Endodermal cell (in vitro differentiated cells): ENCODE data around the gene PPIL3. TPM values are rescaled to one million over a fixed set of nuclear protein-coding genes. Genes with fewer than 3 reads are reported as not detected.

Experiments used
- DNase-seq: peaks from one replicate; pipeline ENCODE4 v3.0.0-alpha.2; 2017
- H3K27ac ChIP-seq: 2 replicates; pipeline ENCODE4 v1.5.1; 2013; ENCODE audit warnings: mild to moderate bottlenecking, low read depth, low read length, moderate library complexity
- H3K27me3 ChIP-seq: 2 replicates; pipeline ENCODE4 v1.6.1; 2013; ENCODE audit warnings: mild to moderate bottlenecking, low read length, moderate library complexity; ENCODE audit not compliant: insufficient read depth, control insufficient read depth, poor library complexity, severe bottlenecking
- H3K36me3 ChIP-seq: 2 replicates; pipeline ENCODE4 v1.7.0; 2013; ENCODE audit warnings: mild to moderate bottlenecking, low read length, moderate library complexity; ENCODE audit not compliant: control insufficient read depth, insufficient read depth
- H3K4me1 ChIP-seq: one replicate; pipeline ENCODE4 v1.7.0; 2013; ENCODE audit warnings: low read length; ENCODE audit not compliant: control insufficient read depth, insufficient read depth
- H3K4me3 ChIP-seq: 2 replicates; pipeline ENCODE4 v1.5.1; 2013; ENCODE audit warnings: mild to moderate bottlenecking, low read length, moderate library complexity
- H3K9ac ChIP-seq: 2 replicates; pipeline ENCODE4 v1.6.1; 2013; ENCODE audit warnings: mild to moderate bottlenecking, low read length, moderate library complexity; ENCODE audit not compliant: poor library complexity, severe bottlenecking; ENCODE audit errors: extremely low read depth
- H3K9me3 ChIP-seq: 2 replicates; pipeline ENCODE4 v1.6.1; 2013; ENCODE audit warnings: mild to moderate bottlenecking, low read length, moderate library complexity; ENCODE audit not compliant: control insufficient read depth
- H3K27ac Mint-ChIP-seq: 2 replicates; pipeline ENCODE4 v1.8.0; 2020; ENCODE audit warnings: mixed read lengths
- H3K27me3 Mint-ChIP-seq: 2 replicates; pipeline ENCODE4 v1.8.0; 2021; ENCODE audit warnings: mild to moderate bottlenecking, mixed read lengths; ENCODE audit not compliant: insufficient read depth
- H3K36me3 Mint-ChIP-seq: 2 replicates; pipeline ENCODE4 v1.8.0; 2020; ENCODE audit warnings: low read depth, mixed read lengths
- H3K4me1 Mint-ChIP-seq: 2 replicates; pipeline ENCODE4 v1.8.0; 2020; ENCODE audit warnings: mixed read lengths
- H3K4me3 Mint-ChIP-seq: 2 replicates; pipeline ENCODE4 v1.8.0; 2020; ENCODE audit warnings: mild to moderate bottlenecking, moderate library complexity, mixed read lengths
- H3K9me3 Mint-ChIP-seq: 2 replicates; pipeline ENCODE4 v1.8.0; 2020; ENCODE audit warnings: mild to moderate bottlenecking, mixed read lengths
- WGBS, 2 experiments: methylation state at CpG; one replicate each; pipeline versions ENCODE4 v1.1.5 to v1.1.7; 2013; ENCODE audit warnings: missing lambda C conversion rate in 2 of 2, mixed read lengths in 1 of 2; ENCODE audit not compliant: insufficient coverage in 1 of 2, insufficient read length in 1 of 2; 5-methylcytosine and 5-hydroxymethylcytosine counted together
- total RNA-seq, 2 donors: library from RNA; stranded (reverse); fragmentation: NEBNext Ultra II Directional in 1 of 2; extraction: Animal tissue kit (Norgen Biotek cat#: 25700) in 1 of 2; gene quantifications; 2 replicates in 1 of 2; 3 replicates in 1 of 2; pipeline ENCODE4 v1.2.1, GENCODE V29; 2021
- TF ChIP-seq, protein P1 (sequence below): fragments of 200-600 bp; sonication (generic); conservative IDR thresholded peaks from 2 replicates; pipeline ENCODE4 v1.5.0; 2021; ENCODE audit warnings: antibody characterized with exemption, mild to moderate bottlenecking

Gene PPIL3
- total RNA-seq, 2 donors from 2014 or later: 51.2 to 60.5 TPM

DNA sequence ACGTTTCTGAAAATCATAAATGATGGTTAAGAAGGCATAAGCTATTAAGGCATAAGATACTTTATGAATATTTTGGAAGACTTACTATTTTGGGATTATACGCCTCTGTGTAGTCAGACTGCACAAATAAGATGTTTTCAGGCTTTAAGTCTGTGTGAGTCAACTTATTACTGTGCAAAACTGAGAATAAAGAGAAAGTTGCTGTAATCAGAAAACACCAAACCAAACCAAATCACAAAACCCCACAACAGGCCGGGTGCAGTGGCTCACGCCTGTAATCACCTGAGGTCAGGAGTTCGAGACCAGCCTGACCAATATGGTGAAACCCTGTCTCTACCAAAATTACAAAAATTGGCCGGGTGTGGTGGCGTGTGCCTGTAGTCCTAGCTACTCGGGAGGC lies 32.1 kb downstream of the PPIL3 start:
- H3K36me3 Mint-ChIP-seq: peaks cover 87% of the 10 kb centered on the region
- peaks cover 7% of the 10 kb centered on the region for H3K4me1 Mint-ChIP-seq
- no peaks in the 10 kb centered on the region for H3K27me3 Mint-ChIP-seq

DNA sequence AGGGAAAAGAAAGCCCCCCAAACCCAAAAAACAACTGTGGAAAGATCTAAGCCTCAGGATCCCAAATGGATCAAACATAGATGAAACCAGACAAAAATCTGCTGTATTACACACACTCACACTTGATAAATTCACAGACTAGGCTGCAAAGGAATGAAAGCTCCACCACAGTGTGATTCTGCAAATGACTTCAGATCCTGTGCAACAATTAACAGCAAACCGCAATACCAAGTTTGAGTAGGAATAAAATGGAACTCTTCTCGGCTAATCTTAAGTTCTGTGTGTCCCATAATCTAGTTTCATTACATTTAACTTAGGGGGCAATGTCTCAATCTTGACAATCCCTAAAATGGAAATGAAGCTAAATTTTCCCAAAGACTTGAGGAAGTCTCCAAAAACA lies 36.3 kb downstream of the PPIL3 start:
- peaks cover 70% of the 10 kb centered on the region for H3K36me3 ChIP-seq
- no peaks in the 10 kb centered on the region for H3K9me3 ChIP-seq
- peak overlapping the region; percentile 21 for H3K27ac Mint-ChIP-seq
- WGBS, 2 experiments: 100% methylated on average over 1 to 2 of the region's 2 CpGs
- H3K27me3 ChIP-seq: no peaks in the 10 kb centered on the region
- no peaks in the 10 kb centered on the region for H3K4me1 ChIP-seq
- no peak overlapping the region for H3K4me3 Mint-ChIP-seq
- H3K9me3 Mint-ChIP-seq: no peaks in the 10 kb centered on the region
- no peak for DNase-seq
- peaks cover 58% of the 10 kb centered on the region for H3K36me3 Mint-ChIP-seq
- H3K4me3 ChIP-seq: no peak overlapping the region
- TF ChIP-seq, protein P1, sequence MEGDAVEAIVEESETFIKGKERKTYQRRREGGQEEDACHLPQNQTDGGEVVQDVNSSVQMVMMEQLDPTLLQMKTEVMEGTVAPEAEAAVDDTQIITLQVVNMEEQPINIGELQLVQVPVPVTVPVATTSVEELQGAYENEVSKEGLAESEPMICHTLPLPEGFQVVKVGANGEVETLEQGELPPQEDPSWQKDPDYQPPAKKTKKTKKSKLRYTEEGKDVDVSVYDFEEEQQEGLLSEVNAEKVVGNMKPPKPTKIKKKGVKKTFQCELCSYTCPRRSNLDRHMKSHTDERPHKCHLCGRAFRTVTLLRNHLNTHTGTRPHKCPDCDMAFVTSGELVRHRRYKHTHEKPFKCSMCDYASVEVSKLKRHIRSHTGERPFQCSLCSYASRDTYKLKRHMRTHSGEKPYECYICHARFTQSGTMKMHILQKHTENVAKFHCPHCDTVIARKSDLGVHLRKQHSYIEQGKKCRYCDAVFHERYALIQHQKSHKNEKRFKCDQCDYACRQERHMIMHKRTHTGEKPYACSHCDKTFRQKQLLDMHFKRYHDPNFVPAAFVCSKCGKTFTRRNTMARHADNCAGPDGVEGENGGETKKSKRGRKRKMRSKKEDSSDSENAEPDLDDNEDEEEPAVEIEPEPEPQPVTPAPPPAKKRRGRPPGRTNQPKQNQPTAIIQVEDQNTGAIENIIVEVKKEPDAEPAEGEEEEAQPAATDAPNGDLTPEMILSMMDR: no peak
- no peaks in the 10 kb centered on the region for H3K27me3 Mint-ChIP-seq
- H3K27ac ChIP-seq: no peak overlapping the region
- H3K9ac ChIP-seq: no peak overlapping the region
- H3K4me1 Mint-ChIP-seq: no peaks in the 10 kb centered on the region

More for the DNA sequence above, 32.1 kb downstream of the PPIL3 start:
- TF ChIP-seq, protein P1: no peak
- H3K27me3 ChIP-seq: no peaks in the 10 kb centered on the region
- H3K27ac ChIP-seq: no peak overlapping the region
- no peak for DNase-seq
- H3K4me3 ChIP-seq: no peak overlapping the region
- Mint-ChIP-seq H3K9me3 (no peaks in the 10 kb centered on the region), H3K27ac (no peak overlapping the region), H3K4me3 (no peak overlapping the region)
- 97 to 100% methylated on average over 1 to 8 of the region's 8 CpGs for WGBS, 2 experiments
- no peak overlapping the region for H3K9ac ChIP-seq
- H3K36me3 ChIP-seq: peaks cover 100% of the 10 kb centered on the region
- H3K4me1 ChIP-seq: no peaks in the 10 kb centered on the region
- no peaks in the 10 kb centered on the region for H3K9me3 ChIP-seq

DNA sequence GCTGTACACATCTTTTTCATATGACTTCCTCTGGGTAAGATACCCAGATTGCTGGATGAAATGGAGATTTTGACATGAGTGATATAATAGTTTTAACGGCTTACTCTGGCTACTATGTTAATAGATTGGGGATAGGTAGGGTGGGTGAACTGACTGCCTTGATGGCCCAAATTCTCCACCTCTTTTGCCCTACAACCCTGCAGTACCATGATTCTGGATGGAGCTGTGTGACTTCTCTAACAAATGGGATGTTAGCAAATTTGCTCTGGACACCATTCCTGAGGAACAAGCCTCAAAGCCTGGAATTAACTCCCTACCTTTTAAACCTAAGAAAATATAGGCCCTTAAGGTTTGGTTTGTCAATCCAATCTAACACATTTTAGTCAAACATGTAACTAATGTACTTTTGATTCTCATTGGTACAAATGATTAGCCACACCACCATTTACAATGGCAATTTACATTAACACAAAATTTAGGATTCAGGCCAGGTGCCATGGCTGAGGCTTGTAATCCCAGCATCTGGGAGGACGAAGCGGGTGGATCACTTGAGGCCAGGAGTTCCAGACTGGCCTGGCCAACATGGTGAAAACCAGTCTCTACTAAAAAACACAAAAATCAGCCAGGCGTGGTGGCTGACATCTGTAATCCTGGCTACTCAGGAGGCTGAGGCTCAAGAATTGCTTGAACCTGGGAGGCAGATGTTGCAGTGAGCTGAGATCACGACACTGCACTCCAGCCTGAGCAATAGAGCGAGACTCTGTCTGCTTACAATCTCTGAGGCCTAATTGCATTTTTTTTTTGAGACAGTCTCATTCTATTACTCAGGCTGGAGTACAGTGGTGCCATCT lies 37.3 kb downstream of the PPIL3 start:
- Mint-ChIP-seq H3K4me3 (no peak overlapping the region), H3K9me3 (no peaks in the 10 kb centered on the region), H3K27me3 (no peaks in the 10 kb centered on the region), H3K4me1 (no peaks in the 10 kb centered on the region), H3K36me3 (peaks cover 48% of the 10 kb centered on the region), H3K27ac (no peak overlapping the region)
- Histone ChIP-seq H3K9ac (no peak overlapping the region), H3K4me3 (no peak overlapping the region), H3K9me3 (no peaks in the 10 kb centered on the region), H3K36me3 (peaks cover 60% of the 10 kb centered on the region), H3K27ac (no peak overlapping the region), H3K27me3 (no peaks in the 10 kb centered on the region), H3K4me1 (no peaks in the 10 kb centered on the region)
- 94 to 97% methylated on average over 4 to 6 of the region's 6 CpGs for WGBS, 2 experiments
- no peak for DNase-seq
- TF ChIP-seq, protein P1: no peak
